GM21390 (cell line): ENCODE data around the gene DNAH5.

Source experiments
- ATAC-seq: cut with Tn5 transposase; IDR thresholded peaks from one replicate; pipeline ENCODE4 v1.9.1; 2021; ENCODE audit not compliant: unreplicated experiment

Gene DNAH5

GRCh38 chr5:13945271-13945670 is 783 bp upstream of the DNAH5 start:
- ATAC-seq = no peak

DNA sequence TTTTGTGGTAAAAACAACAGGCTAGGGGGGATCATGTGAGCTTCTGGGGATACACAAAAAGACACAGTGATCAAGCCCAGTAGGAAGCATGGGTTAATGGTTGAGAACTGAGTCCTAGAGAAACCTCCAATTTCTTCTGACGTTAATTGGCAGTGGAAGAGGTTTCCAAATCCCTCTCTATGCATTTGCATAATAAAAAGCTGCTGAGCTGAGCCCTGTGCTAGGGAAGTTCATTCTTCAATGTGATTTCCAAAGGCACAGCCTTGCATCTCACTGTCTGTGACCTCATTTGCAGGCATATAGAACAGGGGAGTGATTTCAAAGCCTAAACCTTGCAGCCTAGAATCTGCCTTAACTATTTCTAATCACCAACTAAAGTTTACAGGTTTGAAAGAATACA is 812 bp downstream of the DNAH5 start:
- ATAC-seq = no peak

DNA sequence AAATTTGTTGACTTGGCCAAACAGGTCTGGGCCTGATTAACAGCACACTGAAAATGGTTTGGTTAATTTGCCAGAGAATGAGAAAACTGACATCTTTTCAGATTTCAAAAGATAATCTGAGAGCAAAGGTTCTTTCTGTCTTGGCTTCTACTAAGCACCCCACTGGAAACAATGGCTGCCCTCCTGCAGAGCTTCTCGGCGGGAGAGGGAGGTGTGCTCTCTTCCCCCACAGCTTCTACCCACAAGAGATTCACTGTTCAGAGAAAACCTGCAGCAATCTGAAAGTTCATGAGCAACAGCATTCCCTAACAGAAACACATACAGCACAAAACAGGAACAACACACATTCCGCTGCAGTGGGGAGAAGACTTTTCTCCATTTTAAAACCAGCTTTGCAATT is 3.0 kb downstream of the DNAH5 start:
- no peak for ATAC-seq

GRCh38 chr5:13939638-13940037 is 4.8 kb downstream of the DNAH5 start:
- no peak for ATAC-seq

DNA sequence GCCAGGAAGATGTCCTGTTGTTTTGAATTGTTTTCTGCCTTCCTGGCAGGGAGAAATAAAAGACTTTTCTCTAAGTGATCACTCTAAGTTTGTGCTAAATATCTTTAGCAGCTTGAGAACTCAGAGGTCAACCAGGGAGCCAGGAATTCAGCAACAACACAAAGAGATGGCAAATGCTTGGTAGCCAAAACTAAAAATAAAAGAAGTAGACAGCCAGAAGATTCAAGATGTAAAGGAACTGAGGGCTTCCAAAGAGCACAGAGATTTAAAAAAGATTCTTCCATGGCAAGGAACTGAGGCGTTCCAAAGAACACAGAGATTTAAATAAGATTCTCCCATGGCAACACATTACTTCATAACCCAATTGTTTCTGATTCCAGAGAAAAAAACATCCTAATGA is 9.6 kb downstream of the DNAH5 start:
- ATAC-seq = no peak

DNA sequence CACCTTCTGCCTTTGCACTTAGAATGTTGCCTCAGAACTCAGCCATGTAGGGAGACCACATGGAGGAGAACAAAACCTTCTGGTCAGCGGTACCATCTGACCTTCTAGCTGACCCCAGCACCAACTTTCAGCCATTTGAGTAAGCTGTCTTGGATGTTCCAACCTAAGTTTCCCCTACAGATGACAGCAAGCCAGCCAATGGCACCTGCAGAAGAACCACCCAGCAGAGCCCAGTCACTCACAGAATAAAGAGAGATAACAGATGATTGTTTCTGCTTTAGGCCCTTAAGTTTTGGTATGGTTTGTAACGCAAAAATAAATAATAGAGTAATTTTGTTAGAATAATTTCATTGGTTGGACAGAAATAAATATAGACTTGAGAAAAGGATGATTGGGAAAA is 10.4 kb downstream of the DNAH5 start:
- no peak for ATAC-seq

- no peak for ATAC-seq
Measured at GRCh38 chr5:13932561-13932960, 11.9 kb downstream of the DNAH5 start.

- ATAC-seq = no peak
Measured at GRCh38 chr5:13932011-13932410, 12.5 kb downstream of the DNAH5 start.

DNA sequence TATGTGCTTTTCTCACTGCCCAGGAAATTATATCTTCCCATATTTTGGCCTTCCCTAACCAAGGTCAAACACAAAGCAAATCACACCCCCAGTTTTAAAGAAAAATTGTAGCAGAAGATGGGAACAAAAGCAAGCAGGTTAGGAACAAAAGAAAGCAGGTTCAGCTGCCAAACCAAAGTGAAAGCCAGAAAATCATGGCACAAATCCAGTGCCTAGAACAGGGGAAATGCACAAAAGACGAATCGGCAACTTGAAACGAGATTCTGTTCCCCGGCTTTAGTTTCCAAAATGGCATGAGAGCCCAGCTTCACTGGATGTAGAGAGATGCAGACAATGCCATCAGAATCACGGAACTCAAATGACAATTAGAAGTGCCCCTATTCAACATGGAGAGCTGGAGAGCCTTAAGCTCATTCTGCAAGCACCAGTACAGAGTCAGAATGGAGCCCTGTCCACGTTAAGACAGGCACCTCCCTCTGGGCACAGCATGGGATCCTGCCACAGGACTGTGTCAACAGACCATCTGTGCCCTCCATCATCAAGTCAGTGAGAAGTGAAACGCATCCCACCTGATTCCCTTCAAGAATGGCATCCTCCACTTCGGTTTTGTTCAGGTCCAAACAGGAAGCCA is 13.8 kb downstream of the DNAH5 start:
- ATAC-seq = no peak

DNA sequence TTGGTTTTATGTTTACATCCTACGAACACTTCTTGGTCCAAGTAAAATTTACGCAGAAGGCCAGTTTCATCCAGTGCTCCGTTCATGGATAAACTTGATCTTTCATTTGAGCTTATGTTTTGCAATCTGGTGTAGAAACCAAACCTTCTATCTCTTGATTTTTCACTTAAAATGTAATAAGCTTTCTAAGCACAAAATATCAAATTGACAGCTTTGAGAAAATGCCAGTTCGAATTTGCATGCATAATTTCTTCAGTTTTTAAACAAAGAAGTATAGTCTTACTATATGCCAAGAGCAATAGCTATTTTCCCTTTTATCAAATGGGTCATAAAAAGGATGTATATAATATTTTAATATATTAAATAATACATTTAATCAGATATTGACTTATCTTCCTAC is 17.8 kb downstream of the DNAH5 start:
- ATAC-seq = no peak

GRCh38 chr5:13921578-13921977 is 22.9 kb downstream of the DNAH5 start:
- no peak for ATAC-seq

- no peak for ATAC-seq
Measured at GRCh38 chr5:13919786-13920185, 24.7 kb downstream of the DNAH5 start.

GRCh38 chr5:13919087-13919486 is 25.4 kb downstream of the DNAH5 start:
- no peak for ATAC-seq

DNA sequence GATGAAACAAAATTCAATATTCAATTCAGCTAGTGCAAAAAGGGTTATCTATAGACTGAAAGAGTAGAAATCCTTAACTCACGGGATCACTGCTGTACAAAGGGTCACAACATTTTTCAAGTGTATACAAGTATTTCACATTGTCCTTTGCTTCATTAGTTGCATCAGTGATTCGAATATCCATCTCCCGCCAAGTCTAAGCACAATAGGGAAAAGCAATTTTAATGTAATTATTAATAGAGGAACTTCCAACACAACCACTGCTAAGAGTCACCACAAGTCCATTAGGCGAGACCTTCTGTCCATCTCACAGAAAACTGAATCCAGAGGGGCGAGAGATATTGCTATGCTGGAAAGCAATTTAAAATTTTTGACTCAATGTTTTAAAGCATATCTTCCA is 27.4 kb downstream of the DNAH5 start:
- ATAC-seq = no peak

- ATAC-seq = no peak
Measured at GRCh38 chr5:13913962-13914361, 30.5 kb downstream of the DNAH5 start.

GRCh38 chr5:13910637-13911288 is 33.7 kb downstream of the DNAH5 start:
- ATAC-seq = no peak

DNA sequence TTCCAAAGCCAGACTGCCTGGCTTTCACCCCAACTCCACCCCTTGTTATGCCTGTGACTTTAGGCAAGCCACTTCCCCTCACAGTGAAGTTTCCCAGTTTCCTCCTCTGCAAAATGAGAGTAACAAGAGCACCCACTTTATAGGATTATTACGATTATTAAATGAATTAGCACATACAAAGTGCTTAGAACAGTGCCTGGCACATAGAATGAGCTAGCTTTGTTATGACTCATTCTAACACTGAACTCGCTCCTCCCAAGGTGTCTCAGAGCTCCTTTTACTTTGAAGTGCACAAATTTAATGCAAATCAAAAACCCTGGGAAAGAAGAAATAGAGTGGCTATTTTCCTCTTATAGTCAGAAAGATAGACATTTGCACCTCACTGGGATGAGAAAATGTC is 34.3 kb downstream of the DNAH5 start:
- ATAC-seq = no peak

DNA sequence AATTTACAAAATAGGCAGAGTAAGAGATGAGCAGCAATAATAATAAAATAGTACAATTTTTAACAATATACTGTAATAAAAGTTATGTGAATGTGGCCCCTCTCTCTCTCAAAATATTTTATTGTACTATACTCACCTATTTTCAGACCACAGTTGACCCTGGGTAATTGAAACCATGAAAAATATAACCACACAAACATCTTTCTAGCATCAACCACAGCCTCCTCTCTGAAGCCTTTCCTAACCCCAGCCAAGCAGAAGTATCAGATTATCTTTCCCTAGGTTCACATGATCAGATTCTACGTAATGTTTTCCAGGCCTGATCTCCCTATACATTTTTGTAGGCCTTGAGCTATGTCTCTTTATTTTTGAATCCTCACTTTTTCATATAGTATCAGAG is 35.2 kb downstream of the DNAH5 start:
- ATAC-seq = no peak

DNA sequence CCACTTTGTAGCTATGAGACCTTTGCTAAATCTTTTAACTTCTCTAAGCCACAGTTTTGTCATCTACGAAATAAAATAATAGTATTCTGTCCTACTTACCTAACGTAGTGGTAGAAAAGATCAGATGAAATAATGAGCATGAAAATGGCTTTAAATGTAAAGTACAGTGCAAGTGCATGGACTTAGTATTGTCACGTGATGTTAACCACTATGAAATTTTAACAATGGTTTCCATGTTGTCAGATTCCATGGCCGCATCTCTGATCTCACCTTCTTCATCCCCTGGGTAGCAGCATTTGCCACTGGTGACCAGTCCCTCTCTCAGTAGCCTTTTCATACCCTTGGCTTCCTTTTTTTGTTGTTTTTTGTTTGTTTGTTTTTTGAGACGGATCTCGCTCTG is 45.9 kb downstream of the DNAH5 start:
- ATAC-seq = no peak

- no peak for ATAC-seq
Measured at GRCh38 chr5:13878357-13878756, 66.1 kb downstream of the DNAH5 start.

- no peak for ATAC-seq
Measured at GRCh38 chr5:13866792-13867191, 77.7 kb downstream of the DNAH5 start.

- no peak for ATAC-seq
Measured at GRCh38 chr5:13865312-13865711, 79.2 kb downstream of the DNAH5 start.

- ATAC-seq = no peak
Measured at GRCh38 chr5:13860146-13860545, 84.3 kb downstream of the DNAH5 start.
